H9 (cell line): ENCODE measurements around the gene GOLGA8T. TPM values are rescaled to one million over a fixed set of nuclear protein-coding genes. Genes with fewer than 3 reads are reported as not detected.
"Not testable (repeated sequence)": the region's sequence is repeated elsewhere in the genome, so short reads cannot be mapped to it uniquely, and the experiment has no call there.

Experiments used
- DNase-seq: peaks from one replicate; pipeline ENCODE4 v3.0.0-alpha.2; 2017
- H2AFZ ChIP-seq: one replicate; pipeline ENCODE4 v1.6.1; 2013; ENCODE audit warnings: mild to moderate bottlenecking, low read length, control low read depth, moderate library complexity
- H2AK5ac ChIP-seq: 2 replicates; pipeline ENCODE4 v1.6.1; 2013; ENCODE audit warnings: low read length, control low read depth, mixed read lengths; ENCODE audit not compliant: insufficient read length
- H2BK120ac ChIP-seq: one replicate; pipeline ENCODE4 v1.6.1; 2013; ENCODE audit warnings: low read depth, mild to moderate bottlenecking, low read length, control low read depth, inconsistent platforms; ENCODE audit not compliant: poor library complexity, severe bottlenecking
- H2BK12ac ChIP-seq: 2 replicates; pipeline ENCODE4 v1.6.1; 2013; ENCODE audit warnings: low read length, control low read depth, mixed read lengths, low read depth; ENCODE audit not compliant: insufficient read length
- H2BK15ac ChIP-seq: 2 replicates; pipeline ENCODE4 v1.6.1; 2013; ENCODE audit warnings: low read depth, low read length, control low read depth
- H2BK20ac ChIP-seq: one replicate; pipeline ENCODE4 v1.6.1; 2013; ENCODE audit warnings: low read depth, mild to moderate bottlenecking, low read length, control low read depth, inconsistent platforms; ENCODE audit not compliant: poor library complexity, severe bottlenecking
- H2BK5ac ChIP-seq: 2 replicates; pipeline ENCODE4 v1.6.1; 2013; ENCODE audit warnings: low read length, control low read depth, mixed read lengths; ENCODE audit not compliant: insufficient read length
- H3K14ac ChIP-seq: 2 replicates; pipeline ENCODE4 v1.6.1; 2013; ENCODE audit warnings: low read length, control low read depth; ENCODE audit not compliant: insufficient read depth
- H3K18ac ChIP-seq: 2 replicates; pipeline ENCODE4 v1.6.1; 2013; ENCODE audit warnings: low read depth, mild to moderate bottlenecking, mixed read lengths, low read length, control low read depth; ENCODE audit not compliant: insufficient read length
- H3K23ac ChIP-seq: 2 replicates; pipeline ENCODE4 v1.6.1; 2013; ENCODE audit warnings: low read length, control low read depth, mixed read lengths, low read depth; ENCODE audit not compliant: insufficient read length
- H3K23me2 ChIP-seq: 2 replicates; pipeline ENCODE4 v1.6.1; 2013; ENCODE audit warnings: low read depth, mild to moderate bottlenecking, mixed read lengths, low read length, control low read depth; ENCODE audit not compliant: insufficient read length, poor library complexity, severe bottlenecking
- H3K27ac ChIP-seq: 2 replicates; pipeline ENCODE4 v1.5.1; 2013; ENCODE audit warnings: low read length, control low read depth, mixed read lengths, low read depth; ENCODE audit not compliant: insufficient read length
- H3K27me3 ChIP-seq: 2 replicates; pipeline ENCODE4 v1.6.1; 2013; ENCODE audit warnings: low read length, control low read depth, inconsistent platforms; ENCODE audit not compliant: insufficient read depth
- H3K4ac ChIP-seq: 2 replicates; pipeline ENCODE4 v1.6.1; 2013; ENCODE audit warnings: low read depth, mild to moderate bottlenecking, control low read depth, inconsistent platforms, low read length, moderate library complexity
- H3K4me1 ChIP-seq: 2 replicates; pipeline ENCODE4 v1.6.1; 2013; ENCODE audit warnings: low read length, control low read depth, inconsistent platforms; ENCODE audit not compliant: insufficient read depth
- H3K4me2 ChIP-seq: 2 replicates; pipeline ENCODE4 v1.6.1; 2013; ENCODE audit warnings: low read length, control low read depth, mixed read lengths; ENCODE audit not compliant: insufficient read length, insufficient read depth
- H3K56ac ChIP-seq: 2 replicates; pipeline ENCODE4 v1.6.1; 2013; ENCODE audit warnings: low read depth, mild to moderate bottlenecking, mixed read lengths, low read length, control low read depth; ENCODE audit not compliant: insufficient read length
- H3K79me1 ChIP-seq: 2 replicates; pipeline ENCODE4 v1.6.1; 2013; ENCODE audit warnings: low read depth, mild to moderate bottlenecking, moderate library complexity, low read length, control low read depth, inconsistent platforms; ENCODE audit not compliant: insufficient read depth, poor library complexity, severe bottlenecking
- H3K79me2 ChIP-seq: 2 replicates; pipeline ENCODE4 v1.6.1; 2013; ENCODE audit warnings: low read length, control low read depth, inconsistent platforms; ENCODE audit not compliant: insufficient read depth
- H3K9ac ChIP-seq: 2 replicates; pipeline ENCODE4 v1.6.1; 2013; ENCODE audit warnings: low read length, control low read depth, mixed read lengths; ENCODE audit not compliant: insufficient read length; ENCODE audit errors: extremely low read depth
- H3K9me3 ChIP-seq: one replicate; pipeline ENCODE4 v1.6.1; 2013; ENCODE audit warnings: low read depth, low read length, inconsistent platforms; ENCODE audit not compliant: control insufficient read depth
- H3T11ph ChIP-seq: one replicate; pipeline ENCODE4 v1.6.1; 2013; ENCODE audit warnings: mild to moderate bottlenecking, low read length, control low read depth, inconsistent platforms
- H4K20me1 ChIP-seq: one replicate; pipeline ENCODE4 v1.6.1; 2013; ENCODE audit not compliant: control insufficient read depth, insufficient read length, insufficient read depth
- H4K5ac ChIP-seq: 2 replicates; pipeline ENCODE4 v1.6.1; 2013; ENCODE audit warnings: low read depth, mild to moderate bottlenecking, mixed read lengths, low read length, control low read depth; ENCODE audit not compliant: insufficient read length
- H4K8ac ChIP-seq: replicated peaks from 2 replicates; pipeline ENCODE4 v1.6.1; 2013; ENCODE audit warnings: low read length, control low read depth, mixed read lengths, low read depth; ENCODE audit not compliant: insufficient read length
- H4K91ac ChIP-seq: 2 replicates; pipeline ENCODE4 v1.6.1; 2013; ENCODE audit warnings: low read depth, mild to moderate bottlenecking, moderate library complexity, mixed read lengths, low read length, control low read depth; ENCODE audit not compliant: insufficient read length
- H3K27ac Mint-ChIP-seq, 3 experiments: 2 replicates in 2 of 3; 3 replicates in 1 of 3; pipeline ENCODE4 v1.8.0; 2020 to 2021; ENCODE audit warnings: mixed read lengths in 3 of 3, mild to moderate bottlenecking in 1 of 3, moderate library complexity in 1 of 3
- H3K27me3 Mint-ChIP-seq: 2 replicates; pipeline ENCODE4 v1.8.0; 2021; ENCODE audit warnings: low read depth, mild to moderate bottlenecking, moderate library complexity, mixed read lengths
- H3K36me3 Mint-ChIP-seq, 3 experiments: 2 replicates in 2 of 3; 3 replicates in 1 of 3; pipeline ENCODE4 v1.8.0; 2020 to 2021; ENCODE audit warnings: low read depth in 3 of 3, mixed read lengths in 3 of 3; ENCODE audit not compliant: insufficient read depth in 1 of 3
- H3K4me1 Mint-ChIP-seq, 2 experiments: 2 replicates each; pipeline ENCODE4 v1.8.0; 2020; ENCODE audit warnings: mixed read lengths in 2 of 2
- H3K4me3 Mint-ChIP-seq, 2 experiments: 2 replicates in 1 of 2; 3 replicates in 1 of 2; pipeline ENCODE4 v1.8.0; 2020 to 2021; ENCODE audit warnings: mild to moderate bottlenecking in 2 of 2, mixed read lengths in 2 of 2, moderate library complexity in 1 of 2
- H3K9me3 Mint-ChIP-seq, 2 experiments: 2 replicates in 1 of 2; 3 replicates in 1 of 2; pipeline ENCODE4 v1.8.0; 2020; ENCODE audit warnings: mild to moderate bottlenecking in 2 of 2, mixed read lengths in 2 of 2, moderate library complexity in 1 of 2
- WGBS: extraction: QIAGEN DNeasy Blood & Tissue Kit; methylation state at CpG from one replicate; pipeline ENCODE4 v1.1.7; 2013; ENCODE audit warnings: missing lambda C conversion rate, low lambda C conversion rate, mixed read lengths; ENCODE audit not compliant: insufficient read length; ENCODE audit errors: extremely low coverage; 5-methylcytosine and 5-hydroxymethylcytosine counted together
- long read RNA-seq: library from polyadenylated mRNA; unstranded; transcript quantifications from one replicate; pipeline ENCODE4 v2.0.0, GENCODE V29; 2020
- total RNA-seq: library from RNA; stranded (reverse); gene quantifications from 2 replicates; pipeline ENCODE4 v1.2.1, GENCODE V29; 2021

Gene GOLGA8T, protein sequence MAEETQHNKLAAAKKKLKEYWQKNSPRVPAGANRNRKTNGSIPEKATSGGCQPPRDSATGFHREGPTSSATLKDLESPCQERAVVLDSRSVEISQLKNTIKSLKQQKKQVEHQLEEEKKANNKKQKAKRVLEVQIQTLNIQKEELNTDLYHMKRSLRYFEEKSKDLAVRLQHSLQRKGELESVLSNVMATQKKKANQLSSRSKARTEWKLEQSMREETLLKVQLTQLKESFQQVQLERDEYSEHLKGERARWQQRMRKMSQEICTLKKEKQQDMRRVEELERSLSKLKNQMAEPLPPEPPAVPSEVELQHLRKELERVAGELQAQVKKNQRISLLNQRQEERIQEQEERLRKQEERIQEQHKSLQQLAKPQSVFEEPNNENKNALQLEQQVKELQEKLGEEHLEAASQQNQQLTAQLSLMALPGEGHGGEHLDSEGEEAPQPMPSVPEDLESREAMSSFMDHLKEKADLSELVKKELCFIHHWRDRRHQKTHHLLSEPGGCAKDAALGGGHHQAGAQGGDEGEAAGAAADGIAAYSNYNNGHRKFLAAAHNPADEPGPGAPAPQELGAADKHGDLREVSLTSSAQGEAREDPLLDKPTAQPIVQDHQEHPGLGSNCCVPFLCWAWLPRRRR
- total RNA-seq = 0.53 TPM in 1 of 2 replicates, not detected in the other
- long read RNA-seq = 0 reads

DNA sequence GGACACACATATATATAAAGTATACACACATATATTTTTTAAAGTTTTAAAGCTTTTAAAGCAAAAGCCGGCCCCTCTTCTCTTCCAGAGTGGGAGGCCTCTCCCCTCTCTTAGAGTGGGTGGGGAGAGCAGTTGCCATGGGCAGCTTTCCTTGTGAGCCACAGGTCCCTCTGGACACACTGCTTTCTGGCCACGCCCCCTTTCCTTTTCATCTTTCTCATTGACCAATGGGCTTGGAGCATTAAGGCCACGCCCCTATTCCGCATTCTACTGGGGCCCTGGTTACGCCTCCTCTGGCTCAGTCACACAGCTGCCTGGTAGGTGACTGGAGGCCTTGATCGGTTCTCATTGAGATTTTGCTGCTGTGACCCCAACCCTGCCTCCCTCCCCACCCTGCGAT lies at the start of gene GOLGA8T:
GOLGA8T (plus strand) TSS at position 301 of the 400 bp plus-strand sequence; CDS start at position 399, 98 bp downstream.
- H3K27me3 ChIP-seq, H2BK12ac ChIP-seq, H4K91ac ChIP-seq, H2AFZ ChIP-seq, DNase-seq, H3T11ph ChIP-seq, H4K5ac ChIP-seq, H4K20me1 ChIP-seq, H3K4ac ChIP-seq, H2BK120ac ChIP-seq, H3K23me2 ChIP-seq, H3K18ac ChIP-seq, H2BK15ac ChIP-seq, H3K14ac ChIP-seq, H3K27me3 Mint-ChIP-seq, H2AK5ac ChIP-seq, H3K9me3 ChIP-seq, H3K4me2 ChIP-seq, H2BK5ac ChIP-seq, H3K4me1 Mint-ChIP-seq, H3K56ac ChIP-seq, H2BK20ac ChIP-seq, H3K79me2 ChIP-seq, H4K8ac ChIP-seq, H3K4me1 ChIP-seq, H3K27ac Mint-ChIP-seq, H3K79me1 ChIP-seq, H3K9ac ChIP-seq, H3K4me3 Mint-ChIP-seq, H3K36me3 Mint-ChIP-seq, H3K23ac ChIP-seq, H3K27ac ChIP-seq, H3K9me3 Mint-ChIP-seq: not testable (repeated sequence)
- no CpG with 5 or more reads among the region's 7 CpGs for WGBS

DNA sequence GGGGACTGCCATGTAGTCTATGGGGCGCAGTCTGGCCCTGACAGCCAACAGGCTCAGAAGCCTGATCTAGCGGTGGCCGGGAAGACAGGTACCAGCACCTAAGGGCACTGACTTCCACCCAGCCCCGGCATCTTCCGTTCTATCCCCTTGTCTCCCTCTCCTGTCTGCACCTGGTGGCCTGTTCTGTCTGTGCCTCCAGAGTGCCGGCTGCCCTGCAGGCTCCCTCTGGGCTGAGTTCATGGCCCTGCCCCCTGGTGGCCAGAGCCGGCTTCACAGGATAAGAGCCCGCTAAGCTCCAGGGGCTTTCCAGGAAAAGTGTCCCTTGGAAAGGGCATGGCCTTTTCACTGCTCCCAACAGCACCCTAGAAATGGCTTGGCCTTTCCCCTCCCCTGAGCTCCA lies 37.0 kb upstream of the GOLGA8T start:
- H3K4me1 ChIP-seq, H3K4me3 Mint-ChIP-seq, H4K8ac ChIP-seq, H2BK120ac ChIP-seq, H2BK15ac ChIP-seq, H3K79me1 ChIP-seq, H3K79me2 ChIP-seq, H3K4me1 Mint-ChIP-seq, H3K27me3 Mint-ChIP-seq, H3T11ph ChIP-seq, H3K56ac ChIP-seq, H3K27ac Mint-ChIP-seq, H4K91ac ChIP-seq, H3K23me2 ChIP-seq, H3K9me3 Mint-ChIP-seq, H2AK5ac ChIP-seq, DNase-seq, H3K9ac ChIP-seq, H3K27ac ChIP-seq, H3K9me3 ChIP-seq, H3K18ac ChIP-seq, H3K36me3 Mint-ChIP-seq, H3K23ac ChIP-seq, H3K4ac ChIP-seq, H3K4me2 ChIP-seq, H2AFZ ChIP-seq, H4K5ac ChIP-seq, H2BK12ac ChIP-seq, H2BK20ac ChIP-seq, H4K20me1 ChIP-seq, H2BK5ac ChIP-seq, H3K27me3 ChIP-seq, H3K14ac ChIP-seq: not testable (repeated sequence)
- WGBS = no CpG with 5 or more reads among the region's 8 CpGs
